Suppressor macrophage treated with lipopolysaccharide for 1 hour (primary cell): ENCODE measurements around the gene SLC40A1.

Experiments used
- DNase-seq, 3 donors: peaks; one replicate each; pipeline ENCODE4 v3.0.0-alpha.2; 2020 to 2022

The SLC40A1 gene

GRCh38 chr2:189566046-189566445, 14.5 kb downstream of the SLC40A1 start:
- DNase-seq, result no peak

- DNase-seq, result no peak
Observed at GRCh38 chr2:189561371-189562038, 19.1 kb downstream of the SLC40A1 start.

- no peak for DNase-seq
Observed at GRCh38 chr2:189560273-189560586, 20.4 kb downstream of the SLC40A1 start.

GRCh38 chr2:189559579-189560272, 20.9 kb downstream of the SLC40A1 start:
- DNase-seq, result no peak

GRCh38 chr2:189558516-189559272, 21.9 kb downstream of the SLC40A1 start:
- DNase-seq, result no peak

- DNase-seq, result no peak
Observed at GRCh38 chr2:189557373-189557772, 23.2 kb downstream of the SLC40A1 start.

GRCh38 chr2:189556526-189556925, 24.1 kb downstream of the SLC40A1 start:
- DNase-seq, result no peak

- no peak for DNase-seq
Observed at GRCh38 chr2:189555232-189555631, 25.4 kb downstream of the SLC40A1 start.

- DNase-seq, result no peak
Observed at GRCh38 chr2:189553504-189554088, 27.0 kb downstream of the SLC40A1 start.

GRCh38 chr2:189552991-189553404, 27.6 kb downstream of the SLC40A1 start:
- no peak for DNase-seq

- DNase-seq, result no peak
Observed at GRCh38 chr2:189552334-189552990, 28.1 kb downstream of the SLC40A1 start.

GRCh38 chr2:189551808-189552207, 28.8 kb downstream of the SLC40A1 start:
- no peak for DNase-seq

- no peak for DNase-seq
Observed at GRCh38 chr2:189549449-189549832, 31.1 kb downstream of the SLC40A1 start.

GRCh38 chr2:189548666-189549448, 31.7 kb downstream of the SLC40A1 start:
- no peak for DNase-seq

GRCh38 chr2:189545418-189545817, 35.2 kb downstream of the SLC40A1 start:
- no peak for DNase-seq

GRCh38 chr2:189544318-189545042, 36.1 kb downstream of the SLC40A1 start:
- DNase-seq, result no peak

- no peak for DNase-seq
Observed at GRCh38 chr2:189543367-189543766, 37.2 kb downstream of the SLC40A1 start.

GRCh38 chr2:189542145-189542882, 38.3 kb downstream of the SLC40A1 start:
- no peak for DNase-seq

GRCh38 chr2:189541591-189541990, 39.0 kb downstream of the SLC40A1 start:
- no peak for DNase-seq

GRCh38 chr2:189540551-189540950, 40.0 kb downstream of the SLC40A1 start:
- DNase-seq, result no peak

- DNase-seq, result no peak
Observed at GRCh38 chr2:189538402-189538801, 42.2 kb downstream of the SLC40A1 start.
